ENCODE results near the gene BMS1.
A peak's percentile ranks its signal among the peaks of the same experiment; 100 is the strongest.

GRCh38 chr10:42744134-42744701 lies 38.4 kb upstream of the BMS1 start:
- TF ChIP-seq CTCF (IDR thresholded peaks at IDR 0.05; ENCODE audit: low read length) = peak; percentile 24
- TF ChIP-seq EZH2 (IDR thresholded peaks at IDR 0.05; ENCODE audit: borderline replicate concordance, low read length) = no peak

Data from OCI-LY1 (cell line).